ENCODE results near the gene GRIN2C.

- TF ChIP-seq CTCF (IDR thresholded peaks at IDR 0.05; ENCODE audit: borderline replicate concordance, extremely low read depth, low read length, poor library complexity, severe bottlenecking), result no peak
- no peak for TF ChIP-seq EZH2 (IDR thresholded peaks at IDR 0.05; ENCODE audit: borderline replicate concordance, low read depth, low read length, severe bottlenecking)
Observed at GRCh38 chr17:74808714-74809430, 50.8 kb downstream of the GRIN2C start.

All from DND-41 (cell line).